HL-60/S4 treated with retinoic acid at 250 ng/mL for 4 days and 3 days (cell line): ENCODE results near the gene ABLIM2.

Experiments used
- in situ Hi-C: fragments of 300-500 bp; cut with MboI; formaldehyde crosslinking; loops from 2 replicates; pipeline ENCODE4 v1.7.0; 2022; ENCODE audit warnings: low sequenced_read_pairs

Gene ABLIM2

GRCh38 chr4:8089862-8090261 is 68.8 kb downstream of the ABLIM2 start:
- in situ Hi-C loops, result no loop called here

GRCh38 chr4:8088966-8089491 is 69.6 kb downstream of the ABLIM2 start:
- in situ Hi-C loops, result no loop called here

GRCh38 chr4:8087921-8088495 is 70.6 kb downstream of the ABLIM2 start:
- in situ Hi-C loops, result no loop called here

GRCh38 chr4:8086783-8087445 is 71.7 kb downstream of the ABLIM2 start:
- in situ Hi-C loops, result no loop called here

GRCh38 chr4:8085491-8086117 is 73.0 kb downstream of the ABLIM2 start:
- in situ Hi-C loops, result no loop called here

- in situ Hi-C loops, result no loop called here
Observed at GRCh38 chr4:8084712-8085490, 73.7 kb downstream of the ABLIM2 start.

- in situ Hi-C loops, result no loop called here
Observed at GRCh38 chr4:8084031-8084660, 74.5 kb downstream of the ABLIM2 start.

- in situ Hi-C loops, result no loop called here
Observed at GRCh38 chr4:8083086-8083825, 75.4 kb downstream of the ABLIM2 start.

GRCh38 chr4:8082517-8083055 is 76.0 kb downstream of the ABLIM2 start:
- in situ Hi-C loops, result no loop called here

- in situ Hi-C loops, result no loop called here
Observed at GRCh38 chr4:8081621-8082516, 76.7 kb downstream of the ABLIM2 start.

GRCh38 chr4:8081171-8081570 is 77.4 kb downstream of the ABLIM2 start:
- in situ Hi-C loops, result no loop called here

- in situ Hi-C loops, result no loop called here
Observed at GRCh38 chr4:8080754-8081065, 77.9 kb downstream of the ABLIM2 start.

- in situ Hi-C loops, result no loop called here
Observed at GRCh38 chr4:8079916-8080753, 78.5 kb downstream of the ABLIM2 start.

GRCh38 chr4:8079031-8079885 is 79.4 kb downstream of the ABLIM2 start:
- in situ Hi-C loops, result no loop called here

GRCh38 chr4:8078610-8079015 is 80.0 kb downstream of the ABLIM2 start:
- in situ Hi-C loops, result no loop called here

GRCh38 chr4:8078109-8078494 is 80.5 kb downstream of the ABLIM2 start:
- in situ Hi-C loops, result no loop called here
